Retina (tissue), 1 donor: Measurements from ENCODE around the gene RHBG.
"Not testable (repeated sequence)": the region's sequence is repeated elsewhere in the genome, so short reads cannot be mapped to it uniquely, and the experiment has no call there.

Experiments used
- DNase-seq: peaks from one replicate; pipeline ENCODE4 v3.0.0-alpha.2; 2016

Gene RHBG

GRCh38 chr1:156365754-156366153 is 3.3 kb upstream of the RHBG start:
- DNase-seq: no peak

GRCh38 chr1:156366378-156367166 is 2.4 kb upstream of the RHBG start:
- DNase-seq: no peak

GRCh38 chr1:156367383-156368156 is 1.4 kb upstream of the RHBG start:
- DNase-seq: no peak

- no peak for DNase-seq
Observed at GRCh38 chr1:156368157-156368658, 803 bp upstream of the RHBG start.

GRCh38 chr1:156369685-156370286 is 775 bp downstream of the RHBG start:
- DNase-seq: not testable (repeated sequence)

GRCh38 chr1:156371553-156372264 is 2.7 kb downstream of the RHBG start:
- DNase-seq: no peak

- no peak for DNase-seq
Observed at GRCh38 chr1:156372265-156372586, 3.2 kb downstream of the RHBG start.

GRCh38 chr1:156372876-156373275 is 3.9 kb downstream of the RHBG start:
- DNase-seq: no peak

- DNase-seq: no peak
Observed at GRCh38 chr1:156373546-156373945, 4.5 kb downstream of the RHBG start.

- no peak for DNase-seq
Observed at GRCh38 chr1:156376146-156376545, 7.1 kb downstream of the RHBG start.

- DNase-seq: no peak
Observed at GRCh38 chr1:156376958-156377919, 8.2 kb downstream of the RHBG start.

- DNase-seq: no peak
Observed at GRCh38 chr1:156378557-156378956, 9.5 kb downstream of the RHBG start.

GRCh38 chr1:156379420-156380165 is 10.6 kb downstream of the RHBG start:
- no peak for DNase-seq

GRCh38 chr1:156382561-156382960 is 13.6 kb downstream of the RHBG start:
- DNase-seq: no peak

- peak; percentile 71 for DNase-seq
Observed at GRCh38 chr1:156383023-156383422, 14.0 kb downstream of the RHBG start.

GRCh38 chr1:156384007-156384406 is 15.0 kb downstream of the RHBG start:
- no peak for DNase-seq

GRCh38 chr1:156384658-156385057 is 15.6 kb downstream of the RHBG start:
- no peak for DNase-seq

- DNase-seq: peak; percentile 84
Observed at GRCh38 chr1:156385534-156386031, 16.6 kb downstream of the RHBG start.

GRCh38 chr1:156386134-156386901 is 17.3 kb downstream of the RHBG start:
- no peak for DNase-seq
